ENCODE measurements around the gene MTMR12.
"Not testable (repeated sequence)": the region's sequence is repeated elsewhere in the genome, so short reads cannot be mapped to it uniquely, and the experiment has no call there.

MTMR12 gene

DNA sequence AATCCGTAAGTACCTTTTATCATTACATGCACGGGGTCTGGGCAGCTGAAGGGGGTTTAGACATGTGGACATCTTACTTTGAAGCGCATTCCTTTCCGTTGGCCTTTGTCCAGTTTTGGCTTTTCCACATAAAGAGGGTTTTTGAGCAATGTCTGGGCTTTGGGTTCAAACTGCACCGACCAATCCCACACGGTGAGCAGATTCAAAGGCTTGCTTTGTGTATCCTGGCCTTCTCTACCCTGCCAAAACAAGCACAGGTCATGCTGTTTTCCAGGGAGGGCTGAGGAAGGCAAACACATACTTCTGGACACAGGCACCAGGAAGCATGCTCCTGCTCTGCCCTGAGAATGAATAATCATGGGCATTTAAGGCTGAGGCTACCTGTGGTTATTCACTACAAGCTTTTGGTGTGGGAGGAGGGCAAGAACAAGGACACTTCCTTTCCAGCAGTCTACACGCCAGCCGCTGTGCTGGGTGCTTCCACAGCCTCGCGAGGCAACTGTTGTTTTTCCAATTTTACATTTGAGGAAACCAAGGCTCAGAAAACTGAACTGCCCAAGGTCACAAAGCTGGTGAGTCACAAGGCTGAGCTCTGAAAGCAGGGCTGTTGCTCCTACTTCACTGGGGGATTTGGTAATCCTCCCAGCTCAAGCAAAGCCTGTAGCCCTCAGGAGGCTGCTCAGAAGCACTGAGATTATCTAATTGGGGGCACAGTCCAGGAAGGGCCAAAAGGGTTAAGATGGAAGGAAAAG is 78.9 kb downstream of the MTMR12 start:
- DNase-seq (ENCODE audit: low read depth in 2 of 2) = no peak

DNA sequence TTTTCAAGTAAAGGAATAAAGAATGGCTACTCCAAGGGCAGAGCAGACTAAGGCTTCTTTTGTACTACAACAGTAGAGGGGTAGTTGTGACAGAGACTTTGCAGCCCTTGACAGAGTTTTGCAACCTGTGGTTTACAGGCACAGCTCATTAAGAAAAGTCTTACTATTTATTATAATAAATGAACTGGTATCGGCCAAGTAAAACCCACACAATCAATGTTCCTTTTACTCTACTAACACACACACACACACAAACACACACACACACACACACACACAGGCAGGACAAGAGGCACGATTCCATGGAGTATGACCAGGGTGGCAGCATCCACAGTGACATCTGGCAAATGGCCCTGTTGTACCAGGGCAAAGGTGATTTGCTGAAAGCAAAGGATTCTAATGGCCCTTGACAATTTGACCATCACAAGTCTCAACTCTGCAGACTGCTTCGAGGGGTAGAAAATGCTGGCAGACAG is 79.5 kb downstream of the MTMR12 start:
- no peak for DNase-seq (ENCODE audit: low read depth in 2 of 2)

DNA sequence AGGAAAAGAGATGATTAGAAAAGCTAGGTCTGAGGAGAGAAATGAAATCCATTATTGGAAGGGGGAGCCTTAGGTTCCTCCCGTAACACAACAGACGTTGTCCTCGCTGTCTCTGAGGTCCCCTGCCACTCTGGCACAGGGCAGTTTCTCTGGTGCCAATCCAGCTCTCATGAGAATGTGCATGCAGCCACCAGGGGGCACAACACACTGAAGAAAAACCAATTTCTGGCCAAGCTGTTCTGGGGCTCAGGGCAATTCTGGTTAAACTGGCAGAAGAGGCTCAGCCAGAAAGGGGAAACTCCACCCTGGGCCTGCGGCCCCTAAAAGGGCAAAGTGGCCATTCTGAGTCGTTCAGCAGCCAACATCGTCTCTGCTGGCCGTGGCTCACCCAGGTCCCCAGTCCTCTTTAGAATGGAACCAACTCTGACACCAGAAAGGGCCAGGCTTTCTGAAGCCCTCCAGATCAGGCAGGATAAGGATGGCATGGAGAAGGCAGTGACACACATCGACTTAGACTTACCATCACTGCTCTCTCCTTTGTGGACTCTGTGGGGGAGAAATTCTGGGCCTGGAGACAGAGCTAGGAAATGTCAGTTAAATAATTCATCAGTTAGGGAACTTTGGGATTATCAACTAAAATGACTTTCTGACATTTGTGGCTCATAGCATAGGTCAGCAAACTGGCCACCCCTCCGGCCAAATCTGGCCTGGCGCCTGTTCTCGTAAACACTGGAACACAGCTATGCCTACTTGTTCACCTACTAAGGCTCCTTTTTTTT is 80.1 kb downstream of the MTMR12 start:
- peak; percentile 72 to 73 for DNase-seq (ENCODE audit: low read depth in 2 of 2)

DNA sequence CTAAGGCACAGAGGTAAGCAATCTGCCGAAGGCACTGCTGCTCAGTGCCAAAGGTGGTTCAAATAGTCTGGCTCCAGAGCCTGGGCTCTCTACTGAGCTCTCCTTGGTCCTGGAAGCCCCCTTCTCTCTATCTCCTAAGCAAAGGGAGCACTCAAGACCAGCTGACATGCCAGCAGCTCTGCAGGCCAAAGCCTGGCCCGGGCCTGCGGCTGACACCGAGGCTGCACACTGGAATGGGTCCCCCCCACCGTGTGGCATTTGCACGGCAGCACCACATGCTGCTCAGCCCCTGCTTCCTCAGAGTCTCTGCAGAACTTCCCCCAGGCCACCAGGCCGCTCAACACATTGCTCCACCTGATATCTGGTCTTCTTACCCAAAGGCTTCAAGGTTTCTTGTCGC is 80.8 kb downstream of the MTMR12 start:
- DNase-seq (ENCODE audit: low read depth in 2 of 2) = no peak

DNA sequence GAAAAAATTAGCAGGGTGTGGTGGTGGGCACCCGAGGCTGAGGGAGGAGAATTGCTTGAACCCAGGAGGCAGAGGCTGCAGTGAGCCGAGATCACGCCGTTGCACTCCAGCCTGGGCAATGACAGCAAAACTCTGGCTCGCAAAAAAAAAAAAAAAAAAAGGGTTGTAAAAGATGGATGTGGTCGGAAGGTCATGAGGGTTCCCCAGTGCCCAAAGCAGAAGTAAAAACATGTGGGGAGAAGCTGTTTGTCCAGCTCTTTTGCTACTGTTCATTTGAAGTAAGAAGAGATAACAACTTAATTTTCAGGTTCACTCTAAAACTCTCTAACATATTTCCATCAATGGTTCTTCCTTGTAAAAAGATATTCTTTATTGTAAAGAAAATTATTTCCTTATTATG is 81.5 kb downstream of the MTMR12 start:
- no peak for DNase-seq (ENCODE audit: low read depth in 2 of 2)

DNA sequence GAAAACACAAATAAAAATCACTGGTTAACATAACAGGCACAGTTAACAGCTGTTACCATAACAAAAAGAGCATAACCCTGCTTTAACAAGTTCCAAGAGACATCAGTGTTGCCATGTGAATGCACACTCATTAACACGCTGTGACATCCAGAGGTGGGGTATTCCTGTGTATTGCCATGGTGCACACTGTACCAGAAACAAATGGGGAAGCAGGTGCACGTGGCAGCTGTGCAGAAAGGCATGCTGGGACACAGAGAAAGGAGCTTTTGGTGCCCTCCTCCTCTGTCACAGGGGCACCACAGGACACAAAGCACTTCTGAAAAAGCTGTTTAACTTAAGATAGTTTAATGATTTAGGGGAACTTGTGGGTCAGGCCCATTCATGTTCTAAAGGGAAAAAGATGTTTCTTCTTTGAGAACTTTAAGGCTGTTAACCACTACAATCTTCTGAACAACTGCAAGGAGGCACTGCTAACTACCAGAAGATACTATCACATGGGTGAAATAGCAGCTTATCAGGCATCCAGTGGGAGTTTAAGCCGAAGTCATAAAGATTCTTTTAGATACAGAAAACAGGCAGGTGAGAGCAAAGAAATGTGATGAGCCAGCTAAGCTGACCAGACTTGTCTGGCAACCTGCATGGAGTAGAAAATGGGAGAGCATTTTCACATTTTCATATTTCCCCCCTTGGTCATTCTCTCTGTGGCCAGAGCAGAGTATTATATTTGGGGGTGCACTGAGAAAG is 82.2 kb downstream of the MTMR12 start:
- no peak for DNase-seq (ENCODE audit: low read depth in 2 of 2)

DNA sequence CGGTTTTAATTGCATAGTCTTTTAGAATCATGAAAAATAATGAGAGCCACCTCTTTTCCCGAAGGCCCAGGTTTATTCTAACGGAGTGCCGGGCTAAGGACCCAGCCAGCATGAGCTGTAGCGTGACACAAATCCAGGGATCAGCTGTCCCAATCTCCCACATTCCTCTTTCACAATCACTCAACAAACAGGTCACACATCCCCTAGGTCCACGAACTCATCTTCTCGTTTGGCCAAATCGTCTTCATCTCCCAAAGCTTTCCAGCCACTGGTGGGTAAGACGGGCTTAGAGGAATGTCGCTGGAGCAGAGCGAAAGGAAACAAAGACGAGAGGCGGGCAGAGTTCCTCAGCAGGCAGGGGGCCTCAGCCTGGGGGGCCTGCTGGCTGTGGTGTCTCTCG is 83.2 kb downstream of the MTMR12 start:
- no peak for DNase-seq (ENCODE audit: low read depth in 2 of 2)

DNA sequence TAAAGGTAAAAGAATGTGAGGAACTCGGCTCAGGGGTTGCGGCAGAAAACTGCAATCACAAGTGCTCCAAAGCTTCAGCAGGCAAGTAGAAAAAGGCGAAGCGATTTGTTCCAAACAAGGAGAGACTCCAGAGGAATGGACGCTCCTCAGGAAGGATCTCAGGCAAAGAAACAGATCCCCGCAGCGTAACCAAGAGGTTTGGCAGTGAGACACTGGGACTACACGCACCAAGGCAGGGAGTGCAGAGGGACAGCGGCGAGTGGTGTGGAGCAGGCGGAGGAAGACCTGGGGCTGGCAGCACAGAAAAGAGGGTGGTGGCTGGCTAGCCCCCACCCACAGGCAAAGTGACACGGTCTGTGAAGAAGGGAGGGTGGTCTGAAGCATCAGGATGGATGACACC is 83.9 kb downstream of the MTMR12 start:
- DNase-seq (ENCODE audit: low read depth in 2 of 2) = no peak

DNA sequence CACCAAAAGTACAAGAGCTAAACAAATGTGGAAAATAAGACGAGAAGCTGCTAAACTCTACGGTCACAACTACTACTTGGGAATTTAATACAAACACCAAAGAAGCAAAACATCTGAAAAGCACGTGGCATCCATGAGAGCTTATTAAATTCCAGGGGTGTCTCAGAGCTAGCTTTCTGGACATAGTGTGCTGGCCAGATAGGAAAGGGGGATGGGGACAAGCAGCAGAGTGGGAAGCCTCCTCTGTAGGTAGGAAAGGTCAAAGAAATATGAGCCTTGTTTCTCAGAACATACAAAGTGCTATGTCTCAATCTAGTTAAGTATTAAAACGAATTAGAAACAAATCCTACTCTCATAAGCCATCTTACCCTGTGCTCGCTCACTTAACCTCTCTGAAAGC is 87.3 kb downstream of the MTMR12 start:
- no peak for DNase-seq (ENCODE audit: low read depth in 2 of 2)

DNA sequence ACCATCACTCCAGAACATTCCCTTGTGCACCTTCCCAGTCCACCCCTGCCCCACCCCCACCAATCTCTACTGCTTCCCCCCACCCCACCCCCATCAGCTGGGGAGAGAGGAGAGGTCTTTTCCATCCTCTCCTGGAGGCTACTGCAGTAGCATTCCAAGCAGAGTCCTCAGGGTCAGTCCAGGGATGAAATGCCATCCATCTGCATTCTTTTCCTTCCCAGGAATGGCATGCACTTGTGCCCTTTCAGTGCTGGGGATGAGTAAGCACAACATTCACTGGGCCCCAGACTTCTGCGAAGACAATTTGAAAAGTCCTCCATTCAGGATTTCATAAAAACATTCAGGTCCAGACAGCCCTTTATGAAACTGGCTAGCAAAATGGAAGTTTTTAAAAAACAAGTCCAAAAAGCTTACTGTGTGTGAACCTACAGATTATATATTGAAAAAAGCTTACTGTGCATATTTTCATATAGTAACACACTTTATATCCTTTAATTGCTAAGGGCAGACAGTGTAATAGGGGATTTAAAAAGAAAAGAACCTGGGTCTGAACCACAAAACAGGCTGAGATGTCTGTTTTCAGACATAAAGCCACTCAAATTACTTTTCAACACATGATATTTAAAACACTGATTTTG is 88.6 kb downstream of the MTMR12 start:
- DNase-seq (ENCODE audit: low read depth in 2 of 2) = no peak

DNA sequence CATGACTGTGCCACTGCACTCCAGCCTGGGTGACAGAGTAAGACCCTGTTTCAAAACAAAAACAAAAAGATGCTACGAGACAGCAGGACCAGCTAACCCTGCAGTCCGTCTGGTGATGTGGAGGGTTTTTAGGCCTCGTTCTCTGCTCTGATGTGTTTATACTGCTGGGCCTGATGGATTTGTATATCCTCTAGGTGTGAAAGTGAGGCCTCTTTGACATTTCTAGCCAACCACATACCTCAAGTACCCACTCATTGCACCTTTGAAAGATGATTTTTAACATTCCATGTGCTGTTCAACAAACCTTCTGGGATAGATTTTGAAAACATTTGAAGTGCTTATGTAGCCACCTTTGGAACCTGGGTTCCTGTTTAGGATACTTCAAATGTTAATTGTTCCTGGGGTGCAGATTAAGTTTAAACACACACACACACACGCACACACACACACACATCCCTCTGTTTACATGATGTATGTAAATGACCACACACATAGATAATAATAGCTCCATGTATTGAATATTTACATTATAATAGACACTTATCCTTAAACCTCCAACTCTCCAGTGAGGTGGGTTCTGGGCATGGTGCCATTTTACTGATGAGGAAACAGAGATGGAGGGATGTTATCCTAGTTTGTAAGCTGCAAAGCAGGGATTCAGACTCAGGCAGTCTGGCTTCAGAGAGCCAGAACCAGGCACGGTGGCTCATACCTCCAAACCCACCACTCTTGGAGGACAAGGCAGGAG is 89.8 kb downstream of the MTMR12 start:
- DNase-seq (ENCODE audit: low read depth in 2 of 2) = no peak

DNA sequence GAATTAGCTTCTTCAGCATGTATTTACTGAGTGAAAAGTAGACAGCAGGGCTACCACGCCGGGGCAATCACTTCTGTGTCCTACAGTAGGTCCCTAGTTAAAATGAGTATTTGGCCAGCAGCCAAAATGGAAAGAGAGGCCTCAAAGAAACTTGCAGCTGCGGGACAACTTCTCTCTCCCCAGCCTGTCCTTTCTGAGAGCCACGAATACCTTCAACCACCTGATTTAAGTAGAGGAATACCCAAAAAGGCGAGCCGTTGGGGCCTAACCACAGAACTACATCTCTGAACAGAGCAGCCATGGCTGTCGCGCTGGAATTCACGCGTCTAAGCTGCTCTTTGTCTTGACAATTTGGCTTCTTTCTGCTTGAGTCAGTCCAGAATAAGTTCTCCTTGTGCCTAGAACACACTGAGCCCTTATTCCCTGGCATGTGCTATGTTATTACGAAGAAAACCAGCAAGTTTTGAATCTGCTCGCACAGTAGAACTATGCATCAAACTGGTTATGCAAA is 94.8 kb downstream of the MTMR12 start:
- DNase-seq (ENCODE audit: low read depth in 2 of 2) = no peak

DNA sequence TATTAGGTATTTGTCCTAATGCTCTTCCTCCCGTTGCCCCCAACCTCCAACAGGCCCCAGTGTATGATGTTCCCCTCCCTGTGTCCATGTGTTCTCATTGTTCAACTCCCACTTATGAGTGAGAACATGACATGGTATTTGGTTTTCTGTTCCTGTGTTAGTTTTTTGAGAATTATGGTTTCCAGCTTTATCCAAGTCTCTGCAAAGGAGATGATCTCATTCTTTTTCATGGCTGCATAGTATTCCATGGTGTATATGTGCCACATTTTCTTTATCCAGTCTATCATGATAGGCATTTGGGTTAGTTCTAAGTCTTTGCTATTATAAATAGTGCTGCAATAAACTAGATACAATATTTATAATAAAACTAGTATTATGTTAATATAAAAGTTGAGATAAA is 98.4 kb downstream of the MTMR12 start:
- not testable (repeated sequence) for DNase-seq (ENCODE audit: low read depth in 2 of 2)

DNA sequence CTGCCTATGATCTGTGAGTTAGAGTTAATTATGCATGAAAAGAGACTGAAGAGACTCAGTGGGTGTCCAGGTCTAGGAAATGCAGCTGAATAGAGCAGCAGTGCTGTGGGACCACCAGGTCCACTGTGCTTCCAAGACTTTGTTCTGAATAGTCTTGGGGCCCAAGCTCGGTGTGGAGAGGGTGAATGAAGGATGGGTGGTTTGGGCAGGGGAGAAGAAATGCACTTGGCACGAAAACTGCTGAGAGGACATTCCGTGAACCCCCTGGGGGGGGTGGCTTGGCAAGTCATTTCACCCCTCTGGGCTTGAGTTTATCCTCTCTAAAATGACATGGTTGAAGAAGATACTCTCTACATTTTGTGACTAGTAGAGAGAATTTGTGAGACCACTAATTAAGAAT is 102.6 kb downstream of the MTMR12 start:
- DNase-seq (ENCODE audit: low read depth in 2 of 2) = no peak

DNA sequence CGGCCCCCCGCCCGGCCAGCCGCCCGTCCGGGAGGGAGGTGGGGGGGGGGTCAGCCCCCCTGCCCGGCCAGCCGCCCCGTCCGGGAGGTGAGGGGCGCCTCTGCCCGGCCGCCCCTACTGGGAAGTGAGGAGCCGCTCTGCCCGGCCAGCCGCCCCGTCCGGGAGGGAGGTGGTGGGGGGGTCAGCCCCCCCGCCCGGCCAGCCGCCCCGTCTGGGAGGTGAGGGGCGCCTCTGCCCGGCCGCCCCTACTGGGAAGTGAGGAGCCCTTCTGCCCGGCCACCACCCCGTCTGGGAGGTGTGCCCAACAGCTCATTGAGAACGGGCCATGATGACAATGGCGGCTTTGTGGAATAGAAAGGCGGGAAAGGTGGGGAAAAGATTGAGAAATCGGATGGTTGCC is 103.9 kb downstream of the MTMR12 start:
- not testable (repeated sequence) for DNase-seq (ENCODE audit: low read depth in 2 of 2)

DNA sequence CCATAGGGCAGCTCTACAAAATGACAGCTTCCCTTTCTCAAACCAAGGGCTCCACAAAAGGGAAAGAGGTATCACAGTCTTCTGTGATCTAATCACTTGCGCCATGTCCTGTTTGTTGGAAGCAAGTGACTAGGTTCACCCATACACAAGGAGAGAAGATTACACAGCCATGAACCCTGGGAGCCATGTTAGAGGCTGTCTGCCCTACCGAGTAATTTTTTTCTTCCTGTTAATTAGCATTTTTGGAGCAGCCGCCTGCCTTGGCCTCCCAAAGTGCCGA is 105.4 kb downstream of the MTMR12 start:
- DNase-seq (ENCODE audit: low read depth in 2 of 2) = no peak

DNA sequence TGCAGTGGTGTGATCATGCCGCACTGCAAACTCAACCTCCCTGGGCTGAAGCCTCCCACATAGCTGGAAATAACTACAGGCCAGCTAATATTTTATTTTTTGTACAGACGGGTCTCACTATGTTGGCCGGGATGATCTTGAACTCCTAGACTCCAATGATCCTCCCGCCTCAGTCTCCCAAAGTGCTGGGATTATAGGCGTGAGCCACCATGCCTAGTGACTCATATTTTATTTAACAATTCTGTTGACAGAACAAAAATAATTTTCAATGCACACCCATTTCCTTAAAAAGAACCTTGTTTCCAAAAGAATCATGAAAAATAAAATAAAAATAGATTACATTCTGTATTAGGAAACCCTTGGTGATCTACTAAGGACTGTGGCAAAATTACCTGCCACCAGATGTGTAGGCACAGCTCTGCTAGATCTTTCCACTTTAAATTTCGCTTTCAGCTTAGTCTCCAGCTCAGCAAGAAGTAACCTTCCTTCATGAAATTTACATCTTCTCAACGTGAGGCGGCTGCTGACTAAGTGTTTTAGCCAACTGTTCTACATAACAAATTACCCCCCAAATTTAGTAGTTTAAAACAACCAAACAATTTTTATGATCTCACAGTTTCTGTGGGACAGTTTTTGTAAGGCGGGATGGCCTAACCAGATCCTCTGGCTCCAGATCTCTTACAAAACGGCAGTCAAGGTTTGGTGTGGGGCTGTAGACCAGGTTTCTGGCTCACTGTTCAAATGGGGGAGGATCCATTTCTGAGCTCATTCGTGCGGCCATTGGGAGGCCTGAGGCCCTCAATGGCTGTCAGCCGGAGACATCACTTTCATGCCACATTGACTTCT is 106.0 kb downstream of the MTMR12 start:
- no peak for DNase-seq (ENCODE audit: low read depth in 2 of 2)

DNA sequence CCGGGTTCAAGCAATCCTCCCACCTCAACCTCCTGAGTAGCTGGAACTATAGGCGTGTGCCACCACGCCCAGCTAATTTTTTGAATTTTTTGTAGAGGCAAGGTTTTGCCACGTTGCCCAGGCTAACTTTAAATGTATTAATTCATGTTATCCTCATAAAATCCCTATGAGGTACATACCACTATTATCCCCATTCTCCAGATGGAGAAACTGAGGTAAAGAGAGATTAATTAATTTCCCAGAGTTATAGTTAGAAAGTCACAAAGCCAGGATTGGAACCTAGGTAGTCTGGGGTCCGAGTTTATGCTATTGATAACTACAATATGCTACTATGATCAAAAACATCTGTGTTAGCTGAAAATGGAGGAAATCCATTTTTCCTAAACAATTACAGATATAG is 106.7 kb downstream of the MTMR12 start:
- no peak for DNase-seq (ENCODE audit: low read depth in 2 of 2)

DNA sequence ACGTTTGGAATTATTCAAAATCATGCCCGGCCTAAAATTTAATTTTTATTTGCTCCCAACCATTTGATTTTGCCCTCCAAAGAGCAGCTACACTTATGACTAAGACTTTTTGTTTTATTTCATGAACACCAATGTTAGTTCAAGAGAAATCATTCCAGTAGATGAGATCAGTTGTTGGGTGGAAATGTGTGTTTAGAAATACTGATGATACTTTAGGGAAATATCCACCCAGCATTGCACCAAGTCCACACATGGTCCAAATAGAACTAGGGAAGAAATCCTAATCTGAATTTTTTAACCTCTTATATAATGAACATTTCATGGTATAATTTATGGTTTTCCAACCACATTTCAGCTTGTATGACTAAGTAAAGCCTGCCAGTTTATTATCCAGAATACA is 110.3 kb downstream of the MTMR12 start:
- no peak for DNase-seq (ENCODE audit: low read depth in 2 of 2)

DNA sequence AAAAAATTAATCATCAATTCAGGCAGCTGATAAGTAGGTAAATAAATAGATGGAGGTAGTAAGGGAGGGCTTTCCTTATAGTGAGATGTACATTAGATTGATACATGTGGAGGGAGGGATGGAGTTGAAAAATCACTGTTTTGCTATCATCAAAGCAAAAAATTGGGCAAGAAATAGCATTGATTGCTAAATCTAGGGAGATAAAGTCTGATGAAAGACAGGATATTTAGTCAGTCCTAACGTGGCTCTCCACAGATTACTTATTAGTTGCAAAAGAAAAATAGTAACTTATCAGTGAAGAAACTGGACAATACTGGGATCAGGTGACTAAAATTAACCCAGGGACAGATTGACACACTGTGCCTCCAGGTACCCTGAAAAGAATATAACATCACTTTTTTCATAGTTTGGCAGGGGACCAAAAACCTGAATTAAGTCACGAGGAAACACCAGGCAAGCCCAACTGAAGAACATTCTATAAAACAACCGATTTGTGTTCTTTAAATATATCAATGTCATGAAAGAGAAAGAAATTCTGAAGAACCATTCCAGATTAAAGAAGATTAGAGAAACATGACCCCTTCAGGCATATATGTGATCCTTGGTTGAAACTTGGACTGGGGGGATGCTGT is 111.5 kb downstream of the MTMR12 start:
- DNase-seq (ENCODE audit: low read depth in 2 of 2) = no peak

Measured in stimulated activated CD4-positive, alpha-beta T cell treated with anti-CD3 and anti-CD28 coated beads, Interleukin-4, amount 100 ng/mL, for 48 hours (primary cell).